Chondrocyte (in vitro differentiated cells): ENCODE data around the gene DPP10. TPM values are rescaled to one million over a fixed set of nuclear protein-coding genes. Genes with fewer than 3 reads are reported as not detected.

Experiments used
- DNase-seq: peaks from one replicate; pipeline ENCODE4 v3.0.0; 2021; ENCODE audit warnings: mixed read lengths, low spot score
- H3K27ac Mint-ChIP-seq: one replicate; pipeline ENCODE4 v1.8.0; 2021; ENCODE audit warnings: mild to moderate bottlenecking, moderate library complexity, mixed read lengths; ENCODE audit not compliant: unreplicated experiment
- H3K27me3 Mint-ChIP-seq: 2 replicates; pipeline ENCODE4 v1.8.0; 2021; ENCODE audit warnings: low read depth, mixed read lengths
- H3K36me3 Mint-ChIP-seq: 2 replicates; pipeline ENCODE4 v1.8.0; 2021; ENCODE audit warnings: low read depth, mixed read lengths
- H3K4me1 Mint-ChIP-seq: 2 replicates; pipeline ENCODE4 v1.8.0; 2021; ENCODE audit warnings: low read depth, mild to moderate bottlenecking, mixed read lengths
- H3K4me3 Mint-ChIP-seq: one replicate; pipeline ENCODE4 v1.8.0; 2021; ENCODE audit warnings: mild to moderate bottlenecking, moderate library complexity, mixed read lengths; ENCODE audit not compliant: unreplicated experiment
- H3K9me3 Mint-ChIP-seq: 2 replicates; pipeline ENCODE4 v1.8.0; 2021; ENCODE audit warnings: low read depth, mixed read lengths
- total RNA-seq: library from RNA; stranded (reverse); gene quantifications from 3 replicates; pipeline ENCODE4 v1.2.1, GENCODE V29; 2021
- TF ChIP-seq, protein P1 (sequence below): fragments of 200-600 bp; sonication (generic); IDR thresholded peaks from 2 replicates; pipeline ENCODE4 v1.5.0; 2021; ENCODE audit warnings: antibody characterized with exemption, mild to moderate bottlenecking, moderate library complexity

The DPP10 gene
- total RNA-seq, 1 donor from 2014 or later, result not detected

DNA sequence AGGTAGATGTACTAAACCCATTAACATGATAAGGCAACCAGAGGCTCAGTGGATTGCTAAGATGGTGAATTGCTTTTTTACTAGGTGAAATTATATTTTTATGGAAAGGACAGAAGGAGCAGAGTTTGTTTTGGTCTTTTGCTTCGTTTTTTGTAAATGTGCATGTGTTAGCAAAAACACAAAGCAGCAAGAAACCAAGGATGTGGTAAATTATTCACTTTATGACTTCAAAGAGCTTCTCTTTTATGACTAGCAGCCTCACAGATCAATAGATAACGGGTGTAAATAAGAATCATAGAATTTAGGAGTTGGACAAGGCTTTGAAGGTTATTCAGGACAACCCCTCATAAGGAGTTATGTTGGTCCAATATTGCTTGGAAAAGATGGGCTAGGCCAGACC lies 615.0 kb downstream of the DPP10 start:
- TF ChIP-seq, protein P1, sequence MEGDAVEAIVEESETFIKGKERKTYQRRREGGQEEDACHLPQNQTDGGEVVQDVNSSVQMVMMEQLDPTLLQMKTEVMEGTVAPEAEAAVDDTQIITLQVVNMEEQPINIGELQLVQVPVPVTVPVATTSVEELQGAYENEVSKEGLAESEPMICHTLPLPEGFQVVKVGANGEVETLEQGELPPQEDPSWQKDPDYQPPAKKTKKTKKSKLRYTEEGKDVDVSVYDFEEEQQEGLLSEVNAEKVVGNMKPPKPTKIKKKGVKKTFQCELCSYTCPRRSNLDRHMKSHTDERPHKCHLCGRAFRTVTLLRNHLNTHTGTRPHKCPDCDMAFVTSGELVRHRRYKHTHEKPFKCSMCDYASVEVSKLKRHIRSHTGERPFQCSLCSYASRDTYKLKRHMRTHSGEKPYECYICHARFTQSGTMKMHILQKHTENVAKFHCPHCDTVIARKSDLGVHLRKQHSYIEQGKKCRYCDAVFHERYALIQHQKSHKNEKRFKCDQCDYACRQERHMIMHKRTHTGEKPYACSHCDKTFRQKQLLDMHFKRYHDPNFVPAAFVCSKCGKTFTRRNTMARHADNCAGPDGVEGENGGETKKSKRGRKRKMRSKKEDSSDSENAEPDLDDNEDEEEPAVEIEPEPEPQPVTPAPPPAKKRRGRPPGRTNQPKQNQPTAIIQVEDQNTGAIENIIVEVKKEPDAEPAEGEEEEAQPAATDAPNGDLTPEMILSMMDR, result no peak
- Mint-ChIP-seq H3K36me3 (no peaks in the 10 kb centered on the region), H3K27ac (no peak overlapping the region), H3K9me3 (peaks cover 14% of the 10 kb centered on the region), H3K27me3 (no peaks in the 10 kb centered on the region), H3K4me3 (no peak overlapping the region), H3K4me1 (no peaks in the 10 kb centered on the region)
- DNase-seq, result no peak

DNA sequence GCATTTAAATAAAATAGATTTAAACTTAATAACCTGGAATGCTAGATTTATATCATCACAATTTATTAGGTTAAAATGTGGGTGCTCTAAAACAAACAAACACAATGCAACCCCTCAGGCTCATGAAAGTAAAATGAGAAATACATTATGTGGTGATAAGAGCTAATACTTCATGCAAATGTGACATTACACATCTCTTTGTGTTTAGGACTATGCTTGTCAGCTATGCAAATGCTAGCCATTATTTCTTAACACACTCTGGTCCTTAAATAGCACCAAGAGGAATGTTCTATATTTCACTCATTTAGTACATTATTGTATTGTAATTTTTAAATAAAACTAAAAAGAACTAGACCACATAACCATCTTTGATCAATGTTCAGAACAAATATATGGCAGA lies 627.6 kb downstream of the DPP10 start:
- H3K4me1 Mint-ChIP-seq, result no peaks in the 10 kb centered on the region
- H3K36me3 Mint-ChIP-seq, result no peaks in the 10 kb centered on the region
- no peak overlapping the region for H3K27ac Mint-ChIP-seq
- H3K9me3 Mint-ChIP-seq, result peaks cover 18% of the 10 kb centered on the region
- TF ChIP-seq, protein P1, result no peak
- no peak overlapping the region for H3K4me3 Mint-ChIP-seq
- H3K27me3 Mint-ChIP-seq, result no peaks in the 10 kb centered on the region
- no peak for DNase-seq

DNA sequence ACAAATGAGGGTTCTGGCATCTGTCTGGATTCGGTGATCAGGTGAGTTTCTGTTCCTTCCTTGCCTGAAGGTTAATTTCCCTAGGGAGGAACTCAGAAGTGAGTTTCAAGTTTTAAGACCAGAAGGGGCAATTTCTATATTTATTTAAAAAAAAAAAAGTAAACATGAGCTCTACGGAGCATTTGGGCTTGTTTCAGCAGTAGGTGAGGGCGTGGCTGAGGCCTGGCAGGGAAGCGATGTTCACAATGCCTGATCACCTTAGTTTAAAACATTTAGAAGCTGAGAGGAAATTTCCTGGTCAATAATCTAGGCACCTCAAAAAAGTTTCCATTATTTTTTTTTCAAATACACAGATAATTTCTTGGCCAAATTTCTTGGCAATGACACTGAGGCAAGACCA lies 629.1 kb downstream of the DPP10 start:
- Mint-ChIP-seq H3K36me3 (no peaks in the 10 kb centered on the region), H3K27ac (no peak overlapping the region), H3K27me3 (no peaks in the 10 kb centered on the region), H3K4me3 (no peak overlapping the region), H3K4me1 (no peaks in the 10 kb centered on the region), H3K9me3 (peaks cover 18% of the 10 kb centered on the region)
- DNase-seq, result no peak
- TF ChIP-seq, protein P1, result no peak

DNA sequence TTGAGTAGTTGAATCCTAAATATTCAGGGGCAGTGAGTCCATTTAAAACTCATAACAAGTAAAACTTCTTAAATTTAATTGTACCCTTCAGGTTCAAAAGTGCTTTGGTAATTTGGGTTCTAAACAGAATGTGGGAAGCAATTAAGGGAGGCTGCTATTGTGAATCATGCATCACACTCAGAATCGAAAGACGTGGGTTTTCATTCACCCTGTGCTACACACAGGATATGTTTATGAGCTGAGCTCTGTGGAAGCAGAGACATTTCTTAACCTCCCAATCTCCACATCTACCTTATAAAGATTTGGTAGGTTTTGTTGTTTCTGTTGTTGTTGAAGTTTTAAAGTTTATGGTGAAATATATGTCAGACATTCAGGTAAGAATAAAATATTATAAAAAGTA lies 633.4 kb downstream of the DPP10 start:
- Mint-ChIP-seq H3K4me3 (no peak overlapping the region), H3K9me3 (peaks cover 3% of the 10 kb centered on the region), H3K36me3 (no peaks in the 10 kb centered on the region), H3K4me1 (no peaks in the 10 kb centered on the region), H3K27ac (no peak overlapping the region), H3K27me3 (no peaks in the 10 kb centered on the region)
- DNase-seq, result no peak
- TF ChIP-seq, protein P1, result no peak

DNA sequence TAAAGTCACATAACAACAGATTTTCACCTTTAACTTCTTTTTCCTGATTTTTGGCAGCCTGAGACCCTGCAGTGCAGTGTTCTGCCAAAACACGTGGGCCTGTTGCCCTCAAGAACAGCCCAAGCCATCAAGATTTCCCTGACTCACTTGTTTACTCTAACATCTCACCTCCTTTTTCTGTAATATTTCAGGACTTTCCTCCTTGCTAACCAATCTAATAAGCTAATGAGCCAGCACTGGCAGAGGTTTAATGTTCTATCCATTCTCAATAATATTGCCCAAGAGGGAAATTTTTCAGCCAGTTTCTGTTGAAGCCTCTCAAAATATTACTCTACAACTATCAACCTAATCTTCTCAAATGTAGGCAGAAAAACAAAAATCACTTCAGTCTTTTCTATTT lies 635.2 kb downstream of the DPP10 start:
- Mint-ChIP-seq H3K27ac (no peak overlapping the region), H3K27me3 (no peaks in the 10 kb centered on the region), H3K4me3 (no peak overlapping the region), H3K4me1 (no peaks in the 10 kb centered on the region), H3K36me3 (no peaks in the 10 kb centered on the region), H3K9me3 (no peaks in the 10 kb centered on the region)
- DNase-seq, result no peak
- TF ChIP-seq, protein P1, result no peak
